ENCODE measurements around the gene INTS11. TPM values are rescaled to one million over a fixed set of nuclear protein-coding genes. Genes with fewer than 3 reads are reported as not detected.

Gene INTS11
- total and polyA plus RNA-seq, 2 experiments from 2014 or later: 102 to 161 TPM

- H3K79me2 ChIP-seq (replicated peaks; ENCODE audit: insufficient read depth): peaks cover 5% of the 10 kb centered on the region; the same call in 1 of the 2 replicates
- Mint-ChIP-seq H3K27me3 (ENCODE audit: insufficient read depth, low read depth, poor library complexity) (peaks cover 18% of the 10 kb centered on the region), H3K27ac (peak overlapping the region; percentile 80), H3K4me1 (peaks cover 20% of the 10 kb centered on the region; the same call in 2 of the 3 replicates), H3K4me3 (peak overlapping the region; percentile 80), H3K36me3 (ENCODE audit: low read depth) (peaks cover 2% of the 10 kb centered on the region), H3K9me3 (no peaks in the 10 kb centered on the region)
- H3K4me2 ChIP-seq: peak overlapping the region; percentile 87; the same call in 1 of the 2 replicates
- no peak for TF ChIP-seq CREB1 (CRISPR knock-in tag; IDR thresholded peaks at IDR 0.05; ENCODE audit: low read depth)
- TF ChIP-seq, protein P1, sequence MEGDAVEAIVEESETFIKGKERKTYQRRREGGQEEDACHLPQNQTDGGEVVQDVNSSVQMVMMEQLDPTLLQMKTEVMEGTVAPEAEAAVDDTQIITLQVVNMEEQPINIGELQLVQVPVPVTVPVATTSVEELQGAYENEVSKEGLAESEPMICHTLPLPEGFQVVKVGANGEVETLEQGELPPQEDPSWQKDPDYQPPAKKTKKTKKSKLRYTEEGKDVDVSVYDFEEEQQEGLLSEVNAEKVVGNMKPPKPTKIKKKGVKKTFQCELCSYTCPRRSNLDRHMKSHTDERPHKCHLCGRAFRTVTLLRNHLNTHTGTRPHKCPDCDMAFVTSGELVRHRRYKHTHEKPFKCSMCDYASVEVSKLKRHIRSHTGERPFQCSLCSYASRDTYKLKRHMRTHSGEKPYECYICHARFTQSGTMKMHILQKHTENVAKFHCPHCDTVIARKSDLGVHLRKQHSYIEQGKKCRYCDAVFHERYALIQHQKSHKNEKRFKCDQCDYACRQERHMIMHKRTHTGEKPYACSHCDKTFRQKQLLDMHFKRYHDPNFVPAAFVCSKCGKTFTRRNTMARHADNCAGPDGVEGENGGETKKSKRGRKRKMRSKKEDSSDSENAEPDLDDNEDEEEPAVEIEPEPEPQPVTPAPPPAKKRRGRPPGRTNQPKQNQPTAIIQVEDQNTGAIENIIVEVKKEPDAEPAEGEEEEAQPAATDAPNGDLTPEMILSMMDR (conservative IDR thresholded peaks at IDR 0.05; ENCODE audit: low read depth in 2 of 2): peak in 1 of 2 experiments; percentile 36; a peak in 2 of 4 replicates
- no peak for TF ChIP-seq STAT1 (IDR thresholded peaks at IDR 0.05; ENCODE audit: unreplicated experiment)
- no peak for TF ChIP-seq EZH2phosphoT487 (IDR thresholded peaks at IDR 0.05; ENCODE audit: unreplicated experiment)
- H3K4me1 ChIP-seq (ENCODE audit: insufficient read depth): peaks cover 7% of the 10 kb centered on the region; the same call in 1 of the 2 replicates
- ATAC-seq: peak; percentile 2
- no peaks in the 10 kb centered on the region for H3K27me3 ChIP-seq (ENCODE audit: insufficient read depth)
- H3F3A ChIP-seq (replicated peaks; ENCODE audit: low read depth): peaks cover 4% of the 10 kb centered on the region; the same call in 1 of the 2 replicates
- H2AFZ ChIP-seq: no peak overlapping the region
- no peak for DNase-seq (ENCODE audit: low spot score)
- H4K20me1 ChIP-seq (replicated peaks; ENCODE audit: insufficient read depth): no peaks in the 10 kb centered on the region
- H3K36me3 ChIP-seq (ENCODE audit: insufficient read depth): no peaks in the 10 kb centered on the region
- H3K4me3 ChIP-seq: peak overlapping the region; percentile 28; the same call in 1 of the 2 replicates
- H3K27ac ChIP-seq (ENCODE audit: low read depth): no peak overlapping the region
- H3K9me2 ChIP-seq (ENCODE audit: insufficient read depth): no peaks in the 10 kb centered on the region
Observed at GRCh38 chr1:1305300-1306069, 19.0 kb downstream of the INTS11 start.

GRCh38 chr1:1304331-1305299 lies 19.8 kb downstream of the INTS11 start:
- DNase-seq (ENCODE audit: low spot score): peak; percentile 65
- Histone ChIP-seq H3K36me3 (ENCODE audit: insufficient read depth) (no peaks in the 10 kb centered on the region), H3K9me2 (ENCODE audit: insufficient read depth) (no peaks in the 10 kb centered on the region), H3K4me1 (ENCODE audit: insufficient read depth) (peaks cover 7% of the 10 kb centered on the region; the same call in 1 of the 2 replicates), H3K27ac (ENCODE audit: low read depth) (no peak overlapping the region), H3F3A (replicated peaks; ENCODE audit: low read depth) (peaks cover 4% of the 10 kb centered on the region; the same call in 1 of the 2 replicates), H3K4me3 (peak overlapping the region; percentile 28; the same call in 1 of the 2 replicates), H2AFZ (no peak overlapping the region), H3K27me3 (ENCODE audit: insufficient read depth) (no peaks in the 10 kb centered on the region), H3K4me2 (peak overlapping the region; percentile 55), H4K20me1 (replicated peaks; ENCODE audit: insufficient read depth) (no peaks in the 10 kb centered on the region), H3K79me2 (replicated peaks; ENCODE audit: insufficient read depth) (peaks cover 5% of the 10 kb centered on the region; the same call in 1 of the 2 replicates)
- peak overlapping the region; percentile 46 for H3K4me3 Mint-ChIP-seq
- H3K4me1 Mint-ChIP-seq: peaks cover 20% of the 10 kb centered on the region; the same call in 2 of the 3 replicates
- H3K9me3 Mint-ChIP-seq: no peaks in the 10 kb centered on the region
- no peaks in the 10 kb centered on the region; the same call in 2 of the 3 replicates for H3K36me3 Mint-ChIP-seq (ENCODE audit: low read depth)
- ATAC-seq: peak; percentile 11
- no peak overlapping the region for H3K27ac Mint-ChIP-seq
- peaks cover 18% of the 10 kb centered on the region for H3K27me3 Mint-ChIP-seq (ENCODE audit: insufficient read depth, low read depth, poor library complexity)
- TF ChIP-seq ZNF331 (CRISPR knock-in tag; IDR thresholded peaks at IDR 0.05; ENCODE audit: low read depth) (no peak), EZH2 (IDR thresholded peaks at IDR 0.05; ENCODE audit: low read depth, unreplicated experiment) (no peak)

Data from GM23338 (cell line).